GM19397 (cell line): ENCODE results near the gene THBD.

Experiments used
- ATAC-seq: cut with Tn5 transposase; IDR thresholded peaks from one replicate; pipeline ENCODE4 v1.9.1; 2021; ENCODE audit warnings: mild to moderate bottlenecking, moderate library complexity; ENCODE audit not compliant: unreplicated experiment

THBD gene

DNA sequence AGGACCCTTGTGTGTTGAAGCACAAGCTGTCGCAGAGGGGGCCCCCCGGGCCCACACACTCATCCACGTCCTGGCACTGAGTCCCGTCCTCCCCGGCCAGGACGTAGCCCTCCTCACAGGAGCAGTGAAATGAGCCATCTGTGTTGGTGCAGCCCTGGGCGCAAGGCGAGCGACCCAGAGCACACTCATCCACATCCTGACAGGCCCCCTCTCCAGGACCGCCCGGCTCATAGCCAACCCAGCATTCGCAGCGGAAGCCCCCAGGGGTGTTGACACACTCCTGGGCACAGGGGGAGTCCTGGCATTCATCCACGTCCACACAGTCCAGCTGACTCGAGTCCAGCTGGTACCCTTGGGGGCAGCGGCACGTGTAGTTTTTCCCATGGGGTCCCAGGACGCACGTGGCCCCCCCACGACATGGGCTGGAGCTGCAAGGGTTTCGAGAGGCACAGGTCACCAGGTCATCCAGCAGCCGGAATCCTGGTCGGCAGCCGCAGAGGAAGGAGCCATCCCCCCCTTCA is 35.4 kb upstream of the THBD start:
- ATAC-seq, result no peak

DNA sequence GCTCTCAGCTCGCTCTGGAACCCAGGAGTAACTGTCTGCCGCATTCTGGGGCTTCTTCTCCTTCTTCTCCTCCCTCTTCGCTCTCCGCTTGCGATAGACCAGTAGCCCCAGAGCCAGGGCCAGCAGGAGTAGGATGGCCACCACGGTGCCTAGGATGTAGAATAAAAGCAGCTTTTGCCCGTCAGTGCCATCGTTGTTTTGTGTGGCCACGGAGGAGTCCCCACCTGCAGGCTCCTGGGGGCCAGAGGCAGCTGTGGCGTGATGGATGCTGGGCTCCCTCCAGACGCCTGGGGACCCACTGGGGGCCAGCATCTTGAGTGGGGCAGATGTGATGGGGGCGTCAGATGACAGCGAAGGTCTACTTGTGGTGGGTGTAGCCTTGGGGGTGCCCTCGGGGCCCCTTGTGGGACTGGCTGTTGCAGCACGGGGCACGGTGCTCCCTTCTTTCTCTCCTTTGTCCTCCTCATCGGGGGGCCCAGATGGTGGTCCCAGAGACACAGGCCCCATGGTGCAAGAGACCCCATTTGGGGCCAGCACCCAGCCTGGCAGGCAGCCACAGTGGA is 34.9 kb upstream of the THBD start:
- no peak for ATAC-seq

GRCh38 chr20:23083553-23084220 is 34.2 kb upstream of the THBD start:
- no peak for ATAC-seq

DNA sequence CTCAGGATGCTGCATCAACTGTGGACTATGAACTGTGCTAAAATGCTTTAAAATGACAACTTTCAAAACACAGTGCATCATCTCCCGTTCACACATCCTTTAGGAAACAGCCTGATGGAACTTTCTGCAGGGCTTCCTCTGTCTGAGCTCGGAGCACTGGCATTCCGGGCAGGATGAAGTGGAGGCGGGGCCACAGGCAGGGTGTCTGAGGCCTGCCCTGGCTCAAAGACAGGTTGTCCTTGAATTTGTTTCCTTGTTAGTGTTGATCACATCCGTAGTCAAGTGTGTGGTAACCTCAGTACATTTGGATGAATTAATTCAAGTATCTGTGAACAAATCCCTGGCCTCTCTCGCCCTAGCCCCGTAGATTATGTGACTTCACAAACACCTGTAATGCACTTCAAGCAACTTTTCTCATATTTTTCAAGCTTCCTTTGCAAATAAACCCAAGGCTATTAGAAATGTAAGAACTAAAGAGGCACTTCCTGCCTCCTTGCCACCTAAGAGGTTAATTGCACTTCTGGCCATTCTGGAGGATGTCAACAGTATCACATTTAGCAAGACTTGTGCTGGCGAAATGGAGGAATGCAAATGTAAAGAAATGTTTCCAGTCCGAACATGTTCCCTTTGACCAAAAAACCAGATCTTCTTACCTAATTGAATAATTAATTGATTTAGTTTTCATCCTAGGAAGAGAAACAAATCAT is 33.5 kb upstream of the THBD start:
- no peak for ATAC-seq

DNA sequence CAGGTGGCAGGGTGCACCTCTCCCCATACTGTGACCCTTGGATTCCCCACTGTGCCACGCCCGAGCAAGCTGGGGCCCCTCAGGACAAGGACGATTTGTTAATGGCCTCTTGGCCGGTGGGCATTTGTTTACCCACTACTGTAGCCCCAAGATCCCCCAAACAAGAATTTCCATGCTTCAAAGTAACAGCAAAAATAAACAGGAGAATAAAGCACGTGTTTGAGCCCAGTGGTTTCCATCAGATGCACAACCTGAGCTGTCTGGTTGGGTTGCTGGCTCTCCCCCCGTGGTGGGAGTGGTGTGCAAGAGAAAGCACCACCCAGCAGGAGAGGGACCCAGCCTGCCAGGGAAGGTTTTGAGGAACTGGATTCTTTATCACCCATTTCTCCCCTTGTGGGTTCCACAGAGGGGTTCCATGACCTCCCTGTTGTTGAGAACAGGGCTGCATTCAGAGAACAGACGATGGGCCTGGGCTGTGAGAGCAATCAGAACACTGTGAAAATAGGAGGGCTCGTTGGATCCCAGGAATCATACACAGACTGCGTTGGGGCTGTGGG is 31.9 kb upstream of the THBD start:
- no peak for ATAC-seq

DNA sequence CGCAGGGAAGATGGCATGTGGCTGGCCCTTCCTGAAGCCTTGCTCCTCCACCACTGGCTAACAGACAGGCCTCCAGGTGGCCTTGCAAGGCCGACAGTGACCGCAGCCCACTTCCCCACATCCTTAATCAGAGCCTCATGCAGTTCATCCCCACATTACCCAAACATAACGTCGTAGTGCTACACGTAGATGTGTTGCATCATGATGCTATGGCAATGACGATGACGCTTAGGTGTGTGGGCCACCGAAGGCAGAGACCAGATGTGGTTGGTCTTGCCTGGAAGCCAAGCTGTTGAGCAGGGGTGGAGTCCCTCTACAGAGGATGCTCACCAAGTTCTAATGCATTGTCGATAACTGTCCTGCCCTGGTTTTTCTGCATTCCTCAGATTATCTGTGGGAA is 31.0 kb upstream of the THBD start:
- no peak for ATAC-seq

- no peak for ATAC-seq
Measured at GRCh38 chr20:23079926-23080325, 30.5 kb upstream of the THBD start.

DNA sequence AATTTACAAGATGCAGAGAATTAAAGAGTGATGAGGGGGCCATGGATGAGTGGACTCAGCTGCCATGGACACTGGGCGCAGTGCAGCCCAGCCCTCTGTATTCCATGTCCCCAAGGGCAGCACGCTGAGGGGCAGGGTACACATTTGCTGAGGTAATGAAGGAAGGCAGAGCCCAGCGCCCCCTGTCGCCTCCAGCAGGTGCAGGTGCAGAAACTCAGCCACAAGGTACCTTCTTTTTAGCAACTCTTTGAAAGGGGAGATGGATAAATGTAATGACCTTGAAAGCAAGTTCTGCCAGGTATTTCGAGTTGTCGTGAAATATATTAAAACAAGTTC is 29.5 kb upstream of the THBD start:
- no peak for ATAC-seq

- ATAC-seq, result no peak
Measured at GRCh38 chr20:23078351-23079015, 29.0 kb upstream of the THBD start.

DNA sequence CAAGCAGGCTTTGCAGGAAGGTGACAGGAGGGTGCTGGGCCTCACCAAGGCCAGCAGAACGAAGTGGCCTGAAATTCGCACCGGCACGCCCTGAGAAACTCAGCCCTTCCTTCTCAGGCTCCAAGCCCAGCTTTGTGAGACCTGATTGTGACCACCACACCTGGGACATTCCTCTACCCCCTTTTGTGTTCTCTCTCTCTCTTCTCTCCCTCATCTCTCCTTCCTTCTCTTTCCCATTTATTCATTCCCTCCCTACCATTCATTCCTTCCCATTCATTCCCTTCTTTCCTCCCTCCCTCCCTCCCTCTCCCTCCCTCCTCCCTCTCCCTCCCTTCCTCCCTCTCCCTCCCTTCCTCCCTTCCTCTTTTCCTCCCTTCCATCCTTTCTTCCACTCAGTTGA is 27.8 kb upstream of the THBD start:
- ATAC-seq, result no peak

DNA sequence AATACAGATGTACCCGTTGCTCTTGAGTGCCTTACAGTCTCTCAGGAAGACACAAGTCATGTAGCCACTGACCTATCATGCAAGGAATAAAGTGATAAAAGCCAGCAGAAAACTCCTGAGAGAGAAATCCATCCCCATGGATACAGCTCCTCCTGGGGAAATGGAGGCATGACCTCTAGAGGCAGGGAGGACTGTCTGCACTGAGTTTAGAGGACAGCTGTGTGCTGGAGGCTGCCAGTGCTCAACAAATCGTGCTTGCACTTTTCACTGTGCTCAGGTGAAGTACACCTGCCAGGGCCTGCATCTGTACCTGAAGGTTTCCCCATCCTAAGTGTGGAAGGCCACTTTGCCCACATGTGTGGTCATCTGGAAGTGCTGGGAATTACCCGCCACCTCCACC is 24.6 kb upstream of the THBD start:
- no peak for ATAC-seq

DNA sequence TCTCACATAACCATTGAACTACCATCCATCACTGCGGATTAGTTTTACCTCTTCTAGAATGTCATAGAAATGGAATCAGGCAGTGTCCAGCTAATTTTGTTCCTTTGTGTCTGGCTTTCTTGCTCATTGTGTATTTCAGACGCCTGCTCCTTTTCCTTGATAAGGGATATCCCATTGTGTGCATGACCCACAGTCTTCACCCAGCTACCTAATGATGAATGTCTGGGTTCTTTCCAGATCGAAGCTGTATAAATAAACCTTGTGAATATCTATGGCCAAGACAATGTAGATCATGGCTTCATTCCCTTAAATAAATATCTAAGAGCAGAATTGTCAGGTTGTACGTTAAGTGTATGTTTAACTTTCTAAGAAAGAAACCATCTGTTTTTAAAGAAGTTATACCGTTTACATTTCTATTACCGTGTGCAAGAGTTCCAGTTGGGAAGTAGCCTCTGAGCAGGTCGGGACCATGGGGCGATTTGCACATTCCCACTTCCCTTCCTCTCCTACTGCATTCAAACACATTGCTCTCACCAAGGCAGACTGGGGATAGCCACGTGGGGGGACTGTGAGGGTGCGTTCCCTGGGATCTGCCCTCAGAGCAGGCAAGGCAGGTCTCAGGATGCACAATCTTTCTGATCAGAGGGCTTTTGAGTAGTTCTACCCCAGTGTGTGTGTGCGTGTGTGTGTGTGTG is 23.6 kb upstream of the THBD start:
- ATAC-seq, result no peak

DNA sequence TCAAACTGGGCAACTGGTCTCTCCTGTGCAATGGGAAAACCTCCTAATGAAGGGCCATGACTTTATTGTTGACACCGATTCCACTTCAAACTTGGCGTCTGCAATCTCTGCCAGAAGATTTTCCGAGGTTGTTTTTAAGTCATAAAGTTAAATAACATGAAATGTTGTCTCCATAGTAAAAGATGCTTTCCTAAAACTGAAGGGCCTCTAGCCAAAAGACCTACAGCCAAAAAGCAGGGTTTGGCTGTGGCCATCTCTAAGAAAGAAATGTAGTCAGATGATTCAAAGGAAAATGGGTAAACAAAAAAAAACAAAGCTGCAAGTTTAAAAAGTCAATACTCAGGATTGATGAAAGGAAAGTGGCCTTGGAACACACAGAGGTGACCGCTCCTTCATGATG is 22.5 kb upstream of the THBD start:
- ATAC-seq, result no peak

DNA sequence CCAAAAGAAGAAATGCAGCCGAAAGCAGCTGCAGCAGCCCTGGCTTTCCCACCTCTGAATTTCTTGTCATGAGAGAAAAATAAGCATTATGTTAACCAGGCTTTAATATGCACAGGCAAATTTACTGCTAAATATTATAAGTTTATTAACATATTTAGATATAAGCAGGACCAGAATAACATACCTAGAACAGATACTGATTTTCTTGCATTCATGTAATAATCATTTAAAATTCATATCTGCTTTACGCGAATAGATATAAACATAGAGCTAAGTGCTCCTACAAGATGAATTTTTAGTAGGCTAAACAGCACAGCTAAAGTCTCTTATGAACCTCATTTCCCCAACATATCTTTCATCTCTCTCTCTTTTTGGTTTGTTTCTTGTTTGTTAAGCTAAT is 21.9 kb upstream of the THBD start:
- no peak for ATAC-seq

GRCh38 chr20:23069108-23069507 is 19.6 kb upstream of the THBD start:
- ATAC-seq, result no peak

GRCh38 chr20:23068283-23068682 is 18.8 kb upstream of the THBD start:
- ATAC-seq, result no peak

GRCh38 chr20:23066772-23067171 is 17.3 kb upstream of the THBD start:
- no peak for ATAC-seq

DNA sequence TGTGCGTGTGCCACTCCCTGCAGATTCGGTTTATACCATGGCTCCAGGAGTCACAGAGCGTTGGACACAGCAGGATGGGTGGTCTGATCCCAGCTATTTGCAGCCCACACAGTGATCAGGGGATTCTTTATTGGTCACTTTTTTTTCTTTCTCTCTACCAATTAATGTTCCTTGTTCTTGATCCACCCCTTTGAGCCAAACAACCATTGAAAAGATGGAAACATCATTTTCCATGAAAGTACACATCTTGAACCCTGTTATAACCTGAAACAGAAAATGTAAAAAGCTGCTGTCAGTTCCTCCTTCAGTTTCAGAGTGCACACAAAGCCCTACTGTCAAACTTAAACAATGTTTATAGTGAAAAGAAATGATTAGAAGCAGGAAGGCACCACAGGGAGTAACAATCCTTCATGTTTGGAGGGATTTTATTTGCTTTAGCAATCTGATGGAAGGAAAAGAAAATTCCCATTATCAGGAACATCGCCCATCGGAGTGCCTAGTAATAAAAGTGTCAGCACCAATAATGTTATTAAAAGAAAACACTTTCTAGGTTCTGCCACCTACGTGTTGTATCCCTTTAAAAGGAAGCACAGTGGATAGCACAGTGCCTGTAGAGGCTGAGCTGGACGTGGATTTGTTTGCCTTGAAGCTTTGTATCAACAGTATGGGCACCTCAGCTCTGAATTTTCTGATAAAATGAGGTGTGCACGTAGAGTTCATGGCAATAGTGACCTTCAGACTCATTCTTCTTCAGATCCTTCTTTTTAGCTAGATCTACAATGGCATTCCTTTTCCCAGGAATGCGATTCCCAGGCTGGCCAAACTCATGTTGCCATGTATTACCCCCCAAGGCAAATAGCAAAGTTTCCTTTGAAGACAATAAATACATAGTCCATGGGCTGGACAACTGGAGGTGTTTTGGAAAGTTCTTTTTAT is 16.1 kb upstream of the THBD start:
- ATAC-seq, result no peak

GRCh38 chr20:23063581-23063980 is 14.1 kb upstream of the THBD start:
- ATAC-seq, result no peak

- no peak for ATAC-seq
Measured at GRCh38 chr20:23063168-23063567, 13.7 kb upstream of the THBD start.
